ENCODE measurements around the gene PGBD1.

GRCh38 chr6:28343898-28344677 lies 62.7 kb downstream of the PGBD1 start:
- no peak for TF ChIP-seq CTCF (IDR thresholded peaks at IDR 0.05 in 4 of 5, conservative IDR thresholded peaks at IDR 0.05 in 1 of 5)
- TF ChIP-seq POLR2A (IDR thresholded peaks at IDR 0.05): no peak

All from gastrocnemius medialis (tissue), 4 donors.